ENCODE results near the gene NATD1.
"Not testable (repeated sequence)": the region's sequence is repeated elsewhere in the genome, so short reads cannot be mapped to it uniquely, and the experiment has no call there.

The NATD1 gene

GRCh38 chr17:21200590-21201297 is 52.5 kb downstream of the NATD1 start:
- H3K27ac ChIP-seq, result peak overlapping the region; percentile 1
- no peak for DNase-seq (ENCODE audit: low read depth, low spot score)

GRCh38 chr17:21199856-21200255 is 53.4 kb downstream of the NATD1 start:
- DNase-seq (ENCODE audit: low read depth, low spot score), result no peak
- H3K27ac ChIP-seq, result no peak overlapping the region

- DNase-seq (ENCODE audit: low read depth, low spot score), result no peak
- H3K27ac ChIP-seq, result no peak overlapping the region
These were observed 53.9 kb downstream of the NATD1 start for GRCh38 chr17:21199311-21199710.

- no peak for DNase-seq (ENCODE audit: low read depth, low spot score)
These were observed 54.8 kb downstream of the NATD1 start for GRCh38 chr17:21198411-21198810.

GRCh38 chr17:21196126-21196525 is 57.1 kb downstream of the NATD1 start:
- H3K27ac ChIP-seq, result no peak overlapping the region
- no peak for DNase-seq (ENCODE audit: low read depth, low spot score)

More at GRCh38 chr17:21198411-21198810, 54.8 kb downstream of the NATD1 start:
- no peak overlapping the region for H3K27ac ChIP-seq

- no peak for DNase-seq (ENCODE audit: low read depth, low spot score)
- H3K27ac ChIP-seq, result no peak overlapping the region
These were observed 58.5 kb downstream of the NATD1 start for GRCh38 chr17:21194703-21195102.

GRCh38 chr17:21194226-21194625 is 59.0 kb downstream of the NATD1 start:
- no peak overlapping the region for H3K27ac ChIP-seq
- DNase-seq (ENCODE audit: low read depth, low spot score), result no peak

- no peak overlapping the region for H3K27ac ChIP-seq
- DNase-seq (ENCODE audit: low read depth, low spot score), result no peak
These were observed 60.2 kb downstream of the NATD1 start for GRCh38 chr17:21193031-21193430.

- not testable (repeated sequence) for H3K27ac ChIP-seq; DNase-seq (ENCODE audit: low read depth, low spot score)
These were observed 60.8 kb downstream of the NATD1 start for GRCh38 chr17:21192414-21192813.

GRCh38 chr17:21191698-21192097 is 61.5 kb downstream of the NATD1 start:
- H3K27ac ChIP-seq, result no peak overlapping the region

GRCh38 chr17:21190078-21190477 is 63.1 kb downstream of the NATD1 start:
- no peak overlapping the region for H3K27ac ChIP-seq
- no peak for DNase-seq (ENCODE audit: low read depth, low spot score)

More at GRCh38 chr17:21191698-21192097, 61.5 kb downstream of the NATD1 start:
- no peak for DNase-seq (ENCODE audit: low read depth, low spot score)

GRCh38 chr17:21189361-21189760 is 63.8 kb downstream of the NATD1 start:
- H3K27ac ChIP-seq, result no peak overlapping the region
- no peak for DNase-seq (ENCODE audit: low read depth, low spot score)

Measured in epithelial cell of prostate (primary cell).